Measurements from ENCODE around the gene LDB2. TPM values are rescaled to one million over a fixed set of nuclear protein-coding genes. Genes with fewer than 3 reads are reported as not detected.

LDB2 gene
- total RNA-seq, 1 experiment from 2014 or later = not detected

DNA sequence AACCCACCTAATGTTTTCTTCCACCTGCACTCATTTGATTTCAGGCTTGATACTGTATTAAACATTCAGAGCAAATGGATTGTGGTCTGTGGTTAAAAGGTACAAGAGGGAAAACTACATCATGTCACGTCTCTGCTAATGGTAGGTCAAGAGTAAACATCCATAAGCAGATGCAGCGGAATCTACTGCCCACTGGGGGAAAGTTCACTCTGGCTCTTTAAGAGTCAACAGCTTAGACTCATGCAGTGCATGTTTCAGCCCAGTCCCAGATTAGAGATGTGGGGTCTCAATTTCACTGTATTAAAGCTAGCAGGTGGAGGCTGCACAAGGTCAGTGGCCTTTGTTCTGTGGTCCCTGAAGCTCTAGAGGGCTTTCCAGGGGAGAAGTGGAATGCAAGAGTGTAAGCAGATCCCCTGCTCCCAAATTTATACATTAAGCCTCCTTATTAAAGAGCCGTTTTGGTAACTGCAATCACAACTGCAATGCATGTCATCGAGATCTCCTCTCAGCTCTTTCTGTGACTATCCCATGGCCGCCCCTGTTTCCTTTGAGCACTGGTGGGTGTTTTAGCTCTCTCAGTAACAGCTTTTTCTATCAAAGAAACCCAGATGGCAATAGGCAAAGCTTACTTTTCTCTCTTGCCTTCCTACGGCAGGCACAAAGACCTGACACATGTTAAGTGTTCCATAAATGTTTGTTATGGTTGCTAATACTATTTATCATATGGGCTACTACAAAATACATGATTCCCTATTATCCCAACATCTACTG, 53.4 kb downstream of the LDB2 start:
- Histone ChIP-seq H3K9me2 (replicated peaks; ENCODE audit: insufficient read depth, low read length) (no peaks in the 10 kb centered on the region), H4K20me1 (ENCODE audit: insufficient read depth, low read depth, low read length) (no peaks in the 10 kb centered on the region), H3K36me3 (ENCODE audit: insufficient read depth, low read length) (no peaks in the 10 kb centered on the region), H3K4me2 (ENCODE audit: low read depth, low read length, poor library complexity, severe bottlenecking) (no peak overlapping the region), H3K27ac (ENCODE audit: low read length) (no peak overlapping the region), H3K9ac (ENCODE audit: low read length) (no peak overlapping the region), H3K4me1 (ENCODE audit: low read length) (no peaks in the 10 kb centered on the region), H3K79me2 (ENCODE audit: low read length) (no peaks in the 10 kb centered on the region), H3K4me3 (ENCODE audit: low read length) (no peak overlapping the region), H3K9me3 (ENCODE audit: low read length) (no peaks in the 10 kb centered on the region), H2AFZ (ENCODE audit: low read length) (no peak overlapping the region), H3K27me3 (ENCODE audit: low read length) (no peaks in the 10 kb centered on the region)
- no peak for DNase-seq

GRCh38 chr4:16843831-16844508, 54.5 kb downstream of the LDB2 start:
- Histone ChIP-seq H3K79me2 (ENCODE audit: low read length) (no peaks in the 10 kb centered on the region), H3K27ac (ENCODE audit: low read length) (no peak overlapping the region), H3K27me3 (ENCODE audit: low read length) (no peaks in the 10 kb centered on the region), H3K4me2 (ENCODE audit: low read depth, low read length, poor library complexity, severe bottlenecking) (no peak overlapping the region), H3K9me3 (ENCODE audit: low read length) (no peaks in the 10 kb centered on the region), H3K4me1 (ENCODE audit: low read length) (no peaks in the 10 kb centered on the region), H3K9me2 (replicated peaks; ENCODE audit: insufficient read depth, low read length) (no peaks in the 10 kb centered on the region), H2AFZ (ENCODE audit: low read length) (no peak overlapping the region), H3K36me3 (ENCODE audit: insufficient read depth, low read length) (no peaks in the 10 kb centered on the region), H3K9ac (ENCODE audit: low read length) (no peak overlapping the region), H4K20me1 (ENCODE audit: insufficient read depth, low read depth, low read length) (no peaks in the 10 kb centered on the region), H3K4me3 (ENCODE audit: low read length) (no peak overlapping the region)
- no peak for DNase-seq

DNA sequence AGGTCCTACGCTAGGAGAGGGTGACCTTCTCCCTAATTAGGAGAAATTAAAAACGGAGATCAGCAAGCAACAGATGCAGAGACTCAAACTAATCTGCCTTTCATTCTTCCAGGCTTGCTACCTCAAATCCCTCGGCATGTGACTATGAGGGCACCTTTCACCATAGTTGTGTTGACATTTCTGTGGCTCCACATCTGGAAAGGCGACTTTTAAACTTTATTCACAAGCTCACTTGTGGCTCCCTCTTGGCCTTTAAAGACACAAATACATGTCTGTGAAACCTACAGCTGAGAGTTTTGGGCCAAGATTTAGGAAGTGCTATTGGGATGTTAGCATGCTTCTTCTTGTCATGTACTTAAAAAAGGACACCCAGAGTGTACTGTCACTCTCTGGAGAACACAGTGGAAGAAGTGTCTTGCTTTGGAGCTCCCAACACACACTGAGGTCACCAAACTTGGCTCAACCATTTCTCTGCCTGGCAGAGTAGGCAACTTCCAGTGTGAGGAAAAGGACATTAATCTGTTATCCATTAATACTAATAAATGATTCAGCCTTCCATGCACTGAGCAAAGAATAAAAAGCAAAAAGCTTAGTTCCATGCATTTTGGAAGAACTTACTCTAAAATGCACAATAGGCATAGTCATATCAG, 60.1 kb downstream of the LDB2 start:
- Histone ChIP-seq H3K9me2 (replicated peaks; ENCODE audit: insufficient read depth, low read length) (no peaks in the 10 kb centered on the region), H3K27me3 (ENCODE audit: low read length) (no peaks in the 10 kb centered on the region), H4K20me1 (ENCODE audit: insufficient read depth, low read depth, low read length) (no peaks in the 10 kb centered on the region), H3K4me2 (ENCODE audit: low read depth, low read length, poor library complexity, severe bottlenecking) (no peak overlapping the region), H3K27ac (ENCODE audit: low read length) (no peak overlapping the region), H2AFZ (ENCODE audit: low read length) (no peak overlapping the region), H3K9me3 (ENCODE audit: low read length) (no peaks in the 10 kb centered on the region), H3K79me2 (ENCODE audit: low read length) (no peaks in the 10 kb centered on the region), H3K4me3 (ENCODE audit: low read length) (no peak overlapping the region), H3K36me3 (ENCODE audit: insufficient read depth, low read length) (no peaks in the 10 kb centered on the region), H3K9ac (ENCODE audit: low read length) (no peak overlapping the region), H3K4me1 (ENCODE audit: low read length) (no peaks in the 10 kb centered on the region)
- DNase-seq = no peak

DNA sequence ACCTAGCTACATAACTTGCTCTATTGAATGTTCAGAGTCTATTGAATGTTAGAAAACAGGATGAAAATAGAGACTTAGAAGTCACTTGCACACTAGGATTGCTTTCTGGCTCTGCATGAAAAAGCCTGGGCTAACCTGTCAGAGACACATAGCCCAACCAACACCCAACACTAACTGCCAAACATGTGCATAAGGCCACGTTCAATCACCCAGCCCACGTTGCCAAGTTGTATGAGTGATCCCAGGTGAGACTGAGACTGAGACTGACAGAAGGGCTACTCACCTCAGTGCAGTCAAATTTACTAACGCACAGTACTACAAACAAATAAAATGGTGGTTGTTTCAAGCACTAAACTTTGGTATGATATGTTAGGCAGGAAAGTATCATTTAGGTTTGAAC, 61.0 kb downstream of the LDB2 start:
- DNase-seq = no peak

DNA sequence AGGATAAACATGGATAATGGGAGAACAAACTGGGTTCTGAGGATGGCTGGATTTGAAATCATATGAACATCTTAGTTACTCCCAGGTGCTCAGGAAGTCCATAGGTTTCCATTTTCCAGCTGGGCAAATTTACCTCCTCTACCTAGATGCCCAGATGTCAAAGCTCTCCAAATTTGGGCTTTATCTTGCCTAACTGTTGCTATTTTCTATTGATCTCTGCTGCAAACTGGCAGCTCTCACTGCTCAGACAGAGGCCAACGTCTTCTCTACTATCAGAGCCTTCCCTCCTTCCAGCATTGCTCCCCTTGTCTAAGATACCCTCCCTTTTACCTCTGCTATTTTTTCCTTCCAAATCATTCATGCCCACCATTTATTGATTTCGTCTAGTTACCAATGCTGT, 62.1 kb downstream of the LDB2 start:
- H3K79me2 ChIP-seq (ENCODE audit: low read length) = no peaks in the 10 kb centered on the region
- no peak overlapping the region for H2AFZ ChIP-seq (ENCODE audit: low read length)
- no peaks in the 10 kb centered on the region for H3K27me3 ChIP-seq (ENCODE audit: low read length)
- H3K4me3 ChIP-seq (ENCODE audit: low read length) = no peak overlapping the region
- no peaks in the 10 kb centered on the region for H3K9me3 ChIP-seq (ENCODE audit: low read length)
- no peak for DNase-seq
- no peaks in the 10 kb centered on the region for H3K36me3 ChIP-seq (ENCODE audit: insufficient read depth, low read length)
- H4K20me1 ChIP-seq (ENCODE audit: insufficient read depth, low read depth, low read length) = no peaks in the 10 kb centered on the region
- no peaks in the 10 kb centered on the region for H3K4me1 ChIP-seq (ENCODE audit: low read length)
- H3K27ac ChIP-seq (ENCODE audit: low read length) = no peak overlapping the region
- H3K9me2 ChIP-seq (replicated peaks; ENCODE audit: insufficient read depth, low read length) = no peaks in the 10 kb centered on the region
- no peak overlapping the region for H3K9ac ChIP-seq (ENCODE audit: low read length)
- no peak overlapping the region for H3K4me2 ChIP-seq (ENCODE audit: low read depth, low read length, poor library complexity, severe bottlenecking)

More for the DNA sequence above, 61.0 kb downstream of the LDB2 start:
- no peak overlapping the region for H3K9ac ChIP-seq (ENCODE audit: low read length)
- no peaks in the 10 kb centered on the region for H4K20me1 ChIP-seq (ENCODE audit: insufficient read depth, low read depth, low read length)
- H3K79me2 ChIP-seq (ENCODE audit: low read length) = no peaks in the 10 kb centered on the region
- H3K4me3 ChIP-seq (ENCODE audit: low read length) = no peak overlapping the region
- H3K27me3 ChIP-seq (ENCODE audit: low read length) = no peaks in the 10 kb centered on the region
- H3K9me2 ChIP-seq (replicated peaks; ENCODE audit: insufficient read depth, low read length) = no peaks in the 10 kb centered on the region
- H3K4me2 ChIP-seq (ENCODE audit: low read depth, low read length, poor library complexity, severe bottlenecking) = no peak overlapping the region
- H3K4me1 ChIP-seq (ENCODE audit: low read length) = no peaks in the 10 kb centered on the region
- no peaks in the 10 kb centered on the region for H3K36me3 ChIP-seq (ENCODE audit: insufficient read depth, low read length)
- H3K9me3 ChIP-seq (ENCODE audit: low read length) = no peaks in the 10 kb centered on the region
- no peak overlapping the region for H2AFZ ChIP-seq (ENCODE audit: low read length)
- no peak overlapping the region for H3K27ac ChIP-seq (ENCODE audit: low read length)

DNA sequence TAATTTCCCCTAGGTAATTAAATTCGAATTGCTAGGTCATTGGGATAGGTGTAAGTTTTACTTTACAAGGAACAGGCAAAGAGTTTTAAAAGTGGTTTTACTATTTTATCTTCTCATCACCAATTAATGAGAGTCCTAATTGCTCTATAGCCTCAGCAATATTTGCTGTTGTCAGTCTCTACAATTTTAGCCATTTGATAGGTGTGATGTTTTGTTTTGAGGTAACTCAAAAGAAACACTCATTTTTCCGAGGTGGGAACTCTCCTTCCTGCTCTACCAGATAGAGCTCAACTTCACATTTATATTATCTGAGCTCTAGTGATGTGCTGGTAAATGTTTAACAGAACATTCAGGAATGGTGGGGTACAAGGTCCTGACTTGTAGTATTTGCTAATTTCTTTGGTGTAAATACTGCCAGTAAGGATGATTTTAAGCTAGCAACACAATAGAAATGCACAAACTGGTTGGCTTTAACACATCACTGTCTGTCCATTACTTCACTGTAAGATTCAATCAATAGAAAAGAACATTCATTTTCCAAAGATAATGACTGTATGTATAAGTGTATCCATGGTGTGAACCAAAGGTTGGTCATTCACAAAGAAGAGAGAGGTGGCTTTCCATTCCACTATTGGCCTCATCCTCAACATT, 62.7 kb downstream of the LDB2 start:
- Histone ChIP-seq H3K27ac (ENCODE audit: low read length) (no peak overlapping the region), H3K9me3 (ENCODE audit: low read length) (no peaks in the 10 kb centered on the region), H3K4me1 (ENCODE audit: low read length) (no peaks in the 10 kb centered on the region), H3K36me3 (ENCODE audit: insufficient read depth, low read length) (no peaks in the 10 kb centered on the region), H4K20me1 (ENCODE audit: insufficient read depth, low read depth, low read length) (no peaks in the 10 kb centered on the region), H2AFZ (ENCODE audit: low read length) (no peak overlapping the region), H3K4me2 (ENCODE audit: low read depth, low read length, poor library complexity, severe bottlenecking) (no peak overlapping the region), H3K9me2 (replicated peaks; ENCODE audit: insufficient read depth, low read length) (no peaks in the 10 kb centered on the region), H3K9ac (ENCODE audit: low read length) (no peak overlapping the region), H3K4me3 (ENCODE audit: low read length) (no peak overlapping the region), H3K79me2 (ENCODE audit: low read length) (no peaks in the 10 kb centered on the region), H3K27me3 (ENCODE audit: low read length) (no peaks in the 10 kb centered on the region)
- no peak for DNase-seq

DNA sequence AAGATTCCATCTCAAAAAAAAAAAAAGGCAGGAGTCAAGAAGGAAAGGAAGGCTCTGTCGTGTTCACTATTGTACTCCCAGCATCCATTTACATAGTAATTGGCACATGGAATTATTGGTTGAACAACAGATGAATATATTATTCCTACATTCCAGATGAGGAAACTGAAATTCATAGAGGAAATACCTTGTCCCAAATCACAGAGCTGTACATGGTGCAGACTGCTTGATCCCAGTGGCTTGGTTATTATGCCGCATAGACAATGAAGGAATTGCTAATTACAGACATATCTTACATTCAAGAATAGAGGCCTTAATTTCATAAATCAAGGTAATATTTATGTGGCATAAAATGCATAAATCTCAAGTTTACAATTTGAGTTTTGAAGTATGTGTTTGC, 63.6 kb downstream of the LDB2 start:
- Histone ChIP-seq H3K9me2 (replicated peaks; ENCODE audit: insufficient read depth, low read length) (no peaks in the 10 kb centered on the region), H3K4me3 (ENCODE audit: low read length) (no peak overlapping the region), H3K79me2 (ENCODE audit: low read length) (no peaks in the 10 kb centered on the region), H2AFZ (ENCODE audit: low read length) (no peak overlapping the region), H3K4me1 (ENCODE audit: low read length) (no peaks in the 10 kb centered on the region), H3K27me3 (ENCODE audit: low read length) (no peaks in the 10 kb centered on the region), H3K9me3 (ENCODE audit: low read length) (no peaks in the 10 kb centered on the region), H4K20me1 (ENCODE audit: insufficient read depth, low read depth, low read length) (no peaks in the 10 kb centered on the region), H3K4me2 (ENCODE audit: low read depth, low read length, poor library complexity, severe bottlenecking) (no peak overlapping the region), H3K9ac (ENCODE audit: low read length) (no peak overlapping the region), H3K36me3 (ENCODE audit: insufficient read depth, low read length) (no peaks in the 10 kb centered on the region), H3K27ac (ENCODE audit: low read length) (no peak overlapping the region)
- no peak for DNase-seq

DNA sequence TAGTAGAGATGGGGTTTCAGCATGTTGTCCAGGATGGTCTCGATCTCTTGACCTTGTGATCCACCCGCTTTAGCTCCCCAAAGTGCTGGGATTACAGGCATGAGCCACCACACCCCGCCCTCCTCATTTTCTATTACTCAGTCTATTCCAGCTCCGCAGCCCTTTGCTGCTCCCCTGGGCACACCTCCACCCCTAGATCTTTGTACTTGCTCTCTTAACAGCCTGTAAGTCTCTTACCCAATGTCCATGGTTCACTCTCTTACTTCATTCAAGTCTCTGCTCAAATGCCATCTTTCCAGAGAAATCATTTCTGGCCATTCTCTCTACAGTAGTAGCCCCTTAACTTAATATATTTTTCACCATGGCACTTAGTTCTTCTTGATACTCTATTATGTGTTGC, 64.7 kb downstream of the LDB2 start:
- no peak overlapping the region for H3K9ac ChIP-seq (ENCODE audit: low read length)
- H3K79me2 ChIP-seq (ENCODE audit: low read length) = no peaks in the 10 kb centered on the region
- DNase-seq = no peak
- H3K4me2 ChIP-seq (ENCODE audit: low read depth, low read length, poor library complexity, severe bottlenecking) = no peak overlapping the region
- H3K27ac ChIP-seq (ENCODE audit: low read length) = no peak overlapping the region
- H3K36me3 ChIP-seq (ENCODE audit: insufficient read depth, low read length) = no peaks in the 10 kb centered on the region
- H3K4me1 ChIP-seq (ENCODE audit: low read length) = no peaks in the 10 kb centered on the region
- no peaks in the 10 kb centered on the region for H3K9me3 ChIP-seq (ENCODE audit: low read length)
- no peaks in the 10 kb centered on the region for H3K9me2 ChIP-seq (replicated peaks; ENCODE audit: insufficient read depth, low read length)
- no peak overlapping the region for H2AFZ ChIP-seq (ENCODE audit: low read length)
- no peaks in the 10 kb centered on the region for H3K27me3 ChIP-seq (ENCODE audit: low read length)
- H4K20me1 ChIP-seq (ENCODE audit: insufficient read depth, low read depth, low read length) = no peaks in the 10 kb centered on the region
- no peak overlapping the region for H3K4me3 ChIP-seq (ENCODE audit: low read length)
